Activated CD4-positive, alpha-beta T cell treated with anti-CD3 and anti-CD28 coated beads, Interleukin-10, Interleukin-2, amounts not matched to agents 100 ng/mL and 50 ng/mL, durations not matched to agents 16 hours and 8 hours (primary cell): ENCODE measurements around the gene UBE2S.
"Not testable (repeated sequence)": the region's sequence is repeated elsewhere in the genome, so short reads cannot be mapped to it uniquely, and the experiment has no call there.

ENCODE experiments used
- DNase-seq: peaks from one replicate; pipeline ENCODE4 v3.0.0-alpha.2; 2020

Gene UBE2S

GRCh38 chr19:55407550-55407799 is at the start of gene UBE2S:
Gene UBE2S (minus strand): TSS chr19:55407788. CDS start chr19:55407589, 199 bp downstream.
- DNase-seq = not testable (repeated sequence)

DNA sequence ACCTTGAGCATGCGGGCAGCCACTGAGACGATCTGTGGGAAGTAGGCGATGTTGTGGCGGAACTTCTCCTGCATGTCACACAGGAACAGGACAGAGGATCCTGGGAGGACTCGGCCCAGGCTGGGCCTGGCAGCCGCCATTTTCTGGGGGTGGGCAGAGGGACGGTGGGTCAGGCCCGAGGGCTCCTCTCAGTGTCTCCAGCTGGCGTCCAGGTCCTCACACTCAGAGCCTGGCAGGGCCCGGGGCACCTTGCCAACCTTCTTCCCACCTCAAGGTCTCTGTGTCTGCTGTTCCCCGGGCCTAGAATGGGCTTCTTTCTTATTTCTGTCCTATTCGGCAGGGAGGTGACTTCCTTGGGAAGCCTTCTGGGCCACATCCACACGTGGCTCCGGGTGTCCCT is 48.8 kb upstream of the UBE2S start:
- no peak for DNase-seq

DNA sequence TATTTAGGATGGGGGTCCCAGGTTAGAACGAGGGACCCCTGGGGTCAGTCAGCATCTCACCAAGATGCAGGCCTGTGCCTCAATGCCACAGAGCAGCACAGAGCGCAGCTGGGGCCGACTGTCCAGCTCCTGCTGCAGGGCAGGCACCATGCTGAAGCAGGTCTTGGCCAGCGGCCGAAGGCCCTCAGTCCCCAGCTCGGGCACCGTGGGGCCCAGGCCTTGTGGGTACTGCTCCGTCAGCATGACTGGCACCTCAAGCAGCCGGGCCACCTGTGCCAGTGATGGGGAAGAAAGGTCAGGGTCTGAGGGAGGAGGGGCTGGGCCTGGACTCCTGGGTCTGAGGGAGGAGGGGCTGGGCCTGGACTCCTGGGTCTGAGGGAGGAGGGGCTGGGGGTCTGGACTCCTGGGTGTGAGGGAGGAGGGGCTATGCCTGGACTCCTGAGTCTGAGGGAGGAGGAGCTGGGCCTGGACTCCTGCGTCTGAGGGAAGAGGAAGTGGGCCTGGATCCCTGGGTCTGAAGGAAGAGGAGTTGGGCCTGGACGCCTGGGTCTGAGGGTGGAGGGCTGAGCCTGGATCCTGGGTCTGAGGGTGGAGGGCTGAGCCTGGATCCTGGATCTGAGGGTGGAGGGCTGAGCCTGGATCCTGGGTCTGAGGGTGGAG is 48.1 kb upstream of the UBE2S start:
- no peak for DNase-seq

GRCh38 chr19:55454787-55455243 is 47.2 kb upstream of the UBE2S start:
- DNase-seq = peak; percentile 56

DNA sequence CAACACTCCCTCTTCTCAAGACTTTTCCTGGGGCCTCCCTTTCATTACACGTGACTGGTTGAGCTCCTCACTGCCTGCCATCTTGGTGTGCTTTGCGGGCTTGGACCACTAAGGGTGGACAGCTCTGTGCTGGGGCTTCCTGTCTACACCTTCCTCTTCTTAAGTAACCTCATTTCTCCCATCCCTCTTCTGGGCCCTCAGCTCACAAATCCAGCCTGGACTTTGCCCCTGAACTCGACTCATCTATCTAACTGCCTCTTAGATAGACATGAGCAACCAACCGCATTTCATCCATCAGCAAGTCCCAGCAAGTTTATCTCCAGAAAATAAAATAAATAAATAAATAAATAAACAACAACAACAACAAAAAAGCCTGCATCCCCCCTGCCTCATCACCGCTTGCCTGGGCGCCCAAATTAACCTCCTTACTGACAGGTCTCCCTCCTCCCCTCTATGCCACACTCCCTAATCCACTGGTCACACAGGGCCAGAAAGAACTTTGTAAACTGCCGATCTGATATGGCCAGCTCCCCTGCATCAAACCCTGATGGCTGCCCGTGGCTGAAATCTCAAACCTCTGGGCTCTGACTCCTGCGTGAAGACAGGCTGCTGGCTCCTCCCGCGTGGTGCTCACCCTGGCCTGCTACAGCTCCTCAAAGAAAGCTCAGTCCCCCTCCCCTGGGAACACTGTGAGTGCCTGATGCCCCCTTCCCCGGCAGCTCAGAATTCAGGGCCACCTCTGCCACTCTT is 46.1 kb upstream of the UBE2S start:
- DNase-seq = no peak

DNA sequence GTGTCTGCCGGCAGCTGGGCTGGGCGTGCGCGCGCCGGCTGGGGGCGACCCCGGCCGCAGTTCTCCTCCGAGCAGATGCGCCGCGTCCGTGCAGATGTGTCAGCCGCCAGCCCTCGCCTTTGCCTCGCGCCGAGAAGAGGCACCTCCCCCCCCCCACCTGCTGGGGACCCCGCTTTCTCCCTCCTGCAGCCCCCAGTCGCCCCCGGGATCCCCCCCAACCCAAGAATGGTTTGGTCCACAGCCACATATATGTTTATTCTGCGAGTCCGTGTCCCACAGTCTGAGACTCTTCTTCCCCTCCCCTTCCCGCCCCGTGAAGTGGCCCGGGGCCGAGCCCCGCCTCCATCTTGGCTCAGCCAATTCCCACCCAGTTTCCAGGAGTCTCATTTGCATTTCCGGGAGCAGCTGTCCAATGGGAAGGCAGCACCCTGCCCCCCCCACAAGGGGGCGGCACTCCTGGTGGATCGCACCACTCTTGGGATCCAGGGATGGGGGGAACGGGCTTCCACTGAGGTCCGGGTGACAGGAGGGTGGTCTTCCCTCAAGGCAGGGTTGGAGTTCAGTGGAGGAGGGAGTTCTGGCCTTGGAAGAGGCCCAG is 45.3 kb upstream of the UBE2S start:
- DNase-seq = peak; percentile 63

GRCh38 chr19:55451965-55452748 is 44.6 kb upstream of the UBE2S start:
- no peak for DNase-seq

GRCh38 chr19:55451163-55451964 is 43.8 kb upstream of the UBE2S start:
- no peak for DNase-seq

- DNase-seq = no peak
Observed at GRCh38 chr19:55449469-55449868, 41.9 kb upstream of the UBE2S start.

DNA sequence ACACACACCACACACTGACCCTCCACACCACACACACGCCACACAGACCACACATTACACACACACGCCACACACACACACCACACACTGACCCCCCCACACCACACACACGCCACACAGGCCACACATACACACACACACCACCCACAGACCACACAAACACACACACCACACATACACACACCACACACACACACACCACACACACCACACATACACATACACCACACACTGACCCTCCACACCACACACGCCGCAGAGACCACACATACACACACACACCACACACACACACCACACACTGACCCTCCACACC is 40.5 kb upstream of the UBE2S start:
- DNase-seq = not testable (repeated sequence)

GRCh38 chr19:55447421-55448174 is 40.0 kb upstream of the UBE2S start:
- DNase-seq = no peak

DNA sequence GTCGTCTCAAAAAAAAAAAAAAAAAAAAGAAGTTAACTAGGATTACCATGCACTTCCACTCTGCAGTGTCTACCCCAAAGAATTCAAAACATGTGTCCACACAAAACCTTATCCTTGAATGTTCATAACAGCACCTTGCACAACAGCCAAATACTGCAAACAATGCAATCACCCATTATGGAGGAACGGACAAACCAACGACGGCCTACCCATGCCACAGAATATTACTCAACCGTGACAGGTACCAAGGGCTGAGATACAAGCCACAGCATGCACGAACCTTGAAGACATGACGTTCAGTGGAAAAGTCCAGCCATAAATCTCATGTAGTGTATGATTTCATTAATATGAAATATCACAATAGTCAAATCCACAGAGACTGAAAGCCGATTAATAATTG is 38.5 kb upstream of the UBE2S start:
- DNase-seq = no peak

- no peak for DNase-seq
Observed at GRCh38 chr19:55444646-55445045, 37.1 kb upstream of the UBE2S start.

- DNase-seq = no peak
Observed at GRCh38 chr19:55443824-55444480, 36.4 kb upstream of the UBE2S start.

DNA sequence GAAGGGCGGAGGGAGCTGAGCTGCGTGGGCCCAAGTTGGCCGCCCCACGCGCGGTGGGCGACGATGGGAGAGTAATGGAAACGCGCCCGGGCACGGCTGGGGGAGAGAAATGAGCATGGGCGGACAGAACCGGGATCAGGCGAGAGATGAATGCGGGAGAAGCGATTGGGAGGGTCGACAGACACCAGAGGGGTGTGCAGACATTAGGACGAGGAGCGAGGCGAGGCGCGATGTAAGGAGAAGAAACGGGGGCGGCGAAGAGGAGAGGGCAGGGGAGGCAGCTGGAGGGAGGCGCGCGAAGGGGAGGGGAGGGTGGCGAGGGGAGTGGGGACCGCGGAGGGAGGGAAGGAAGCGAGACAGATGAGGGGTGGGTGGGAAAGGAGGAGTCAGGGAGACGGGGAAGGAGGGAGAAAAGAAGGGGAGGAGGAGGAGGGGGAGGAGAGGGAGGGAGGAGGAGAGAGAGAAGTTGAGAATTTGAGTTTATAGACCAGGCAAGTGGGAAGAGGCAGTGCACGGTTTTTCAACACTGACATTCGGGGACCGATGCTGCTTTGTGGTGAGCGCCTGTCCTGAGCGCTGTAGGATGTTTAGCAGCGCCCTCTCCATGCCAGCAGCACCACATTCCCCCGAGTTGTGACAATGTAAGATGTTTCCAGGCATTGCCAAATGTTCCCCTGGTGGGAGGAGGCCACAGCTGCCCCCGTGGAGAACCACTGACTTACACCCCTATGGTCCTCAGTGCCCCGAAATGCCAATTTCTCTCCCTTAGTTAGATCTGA is 35.6 kb upstream of the UBE2S start, which contains the start of gene SHISA7:
TSS of gene SHISA7 (minus strand) at position 256 of the 779 bp plus-strand sequence. CDS start 437 bp downstream, outside the sequence.
- DNase-seq = no peak

DNA sequence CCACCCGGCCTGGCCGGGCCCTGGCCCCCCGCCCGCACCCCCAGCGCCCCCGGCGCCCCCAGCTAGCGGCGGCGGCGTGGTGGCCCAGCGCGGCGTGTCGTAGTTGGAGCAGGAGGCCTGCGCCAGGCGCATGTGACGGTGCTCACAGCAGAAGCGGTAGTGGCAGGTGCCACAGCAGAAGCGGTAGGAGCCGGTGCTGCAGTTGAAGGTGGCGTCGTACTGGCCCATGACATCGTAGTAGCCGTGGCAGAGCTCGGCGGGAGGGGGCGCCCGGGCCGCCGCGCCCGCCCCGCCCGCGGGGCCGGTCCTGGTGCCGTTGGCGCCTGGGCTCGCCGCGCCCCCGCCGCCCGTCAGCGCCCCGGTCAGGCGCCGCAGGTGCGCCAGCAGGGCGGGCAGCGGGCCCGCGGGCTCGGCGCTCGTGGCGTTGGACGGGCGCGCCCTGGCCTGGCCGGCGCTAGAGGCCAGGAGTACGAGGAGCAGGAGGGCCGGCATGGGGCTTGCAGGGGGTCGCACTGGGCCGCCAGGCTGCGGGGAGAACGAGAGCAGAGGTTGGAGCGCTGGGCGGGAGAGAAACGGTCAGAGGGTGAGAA is 34.9 kb upstream of the UBE2S start:
- no peak for DNase-seq

DNA sequence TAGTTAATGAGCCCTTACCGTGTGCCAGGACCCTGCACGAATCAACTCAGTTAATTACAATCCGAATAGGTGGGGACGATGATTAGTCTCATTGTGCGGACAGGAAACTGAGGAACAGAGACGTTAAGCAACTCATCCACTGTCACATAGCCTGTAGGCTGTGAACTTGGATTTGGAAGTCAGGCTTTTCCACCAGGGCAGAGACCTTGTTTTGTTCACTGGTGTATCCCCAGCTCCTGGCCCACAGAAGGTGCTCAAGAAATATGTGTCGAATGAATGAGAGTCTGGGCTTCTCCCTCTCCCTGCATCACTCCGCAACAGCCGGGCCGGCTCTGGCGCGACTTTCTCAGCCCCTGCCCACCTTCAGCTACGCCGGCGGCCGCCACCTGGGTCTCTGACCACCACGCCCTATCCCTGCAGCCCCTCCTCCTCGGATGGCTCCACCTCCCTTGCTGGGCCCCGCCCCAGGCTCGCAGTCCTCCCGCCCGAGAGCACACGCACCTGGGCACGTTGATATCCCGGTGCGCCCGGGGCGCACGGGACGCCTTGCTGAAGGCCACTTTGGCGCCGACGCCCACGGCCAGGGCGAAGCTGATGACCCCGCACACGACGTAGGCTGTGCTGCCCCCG is 34.2 kb upstream of the UBE2S start:
- DNase-seq = no peak

DNA sequence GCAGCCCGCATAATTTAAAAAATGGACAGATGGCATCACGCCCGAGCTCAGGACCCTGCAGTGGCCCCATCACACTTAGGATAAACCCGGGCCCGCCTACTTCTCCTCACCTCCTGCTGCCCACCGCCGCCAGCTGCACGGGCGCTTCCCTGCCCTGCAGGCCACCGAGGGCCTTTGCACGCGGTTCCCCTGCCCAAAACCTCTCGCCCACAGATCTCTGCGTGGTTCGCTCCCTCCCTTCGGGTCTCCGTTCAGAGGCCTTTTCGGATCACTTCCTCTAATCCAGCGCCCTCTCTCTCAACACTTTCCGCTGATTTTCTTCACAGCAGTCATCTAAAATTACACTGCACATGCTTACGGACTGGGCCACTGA is 33.7 kb upstream of the UBE2S start:
- DNase-seq = no peak

DNA sequence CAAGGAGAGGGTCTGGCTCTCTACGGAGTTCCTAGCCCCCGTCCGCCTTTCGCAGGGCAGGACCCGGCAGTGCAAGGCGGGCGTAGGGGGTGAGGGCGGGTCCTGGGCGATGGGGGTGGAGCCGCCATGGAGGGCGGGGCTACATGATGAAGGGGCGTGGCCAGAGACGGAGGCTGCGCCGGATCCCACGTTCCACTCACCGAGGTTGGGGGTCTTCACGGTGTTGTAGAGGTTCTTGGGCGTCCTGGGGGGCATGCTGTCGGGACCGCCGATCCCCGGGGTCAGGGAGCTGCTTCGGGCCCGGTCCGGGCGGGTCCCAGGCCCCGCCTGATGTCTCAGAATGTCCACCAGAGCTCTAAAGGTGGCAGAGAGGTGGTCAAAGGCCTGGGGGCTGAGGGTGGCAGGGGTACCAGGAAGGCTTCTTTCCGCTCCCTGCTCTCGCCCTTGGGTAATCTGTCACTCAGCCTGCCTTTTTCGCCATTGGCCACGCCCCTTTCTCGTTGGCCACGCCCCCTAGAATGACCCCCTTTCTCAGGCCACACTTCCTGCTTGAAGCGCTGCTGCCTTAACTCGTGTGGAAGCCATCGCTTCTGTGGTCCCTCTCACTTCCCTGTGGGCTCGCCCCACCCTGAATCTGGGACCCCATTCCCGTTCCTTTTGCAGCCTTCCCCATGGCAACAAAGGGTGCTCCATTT is 33.0 kb upstream of the UBE2S start:
- DNase-seq = no peak
